Measurements from ENCODE around the gene ZNF260. TPM values are rescaled to one million over a fixed set of nuclear protein-coding genes. Genes with fewer than 3 reads are reported as not detected.
A peak's percentile ranks its signal among the peaks of the same experiment; 100 is the strongest.

ZNF260 gene
- total and polyA plus RNA-seq, 2 of the 4 experiments (the other 2 are of a cell fraction), result 4.0 to 11.3 TPM

DNA sequence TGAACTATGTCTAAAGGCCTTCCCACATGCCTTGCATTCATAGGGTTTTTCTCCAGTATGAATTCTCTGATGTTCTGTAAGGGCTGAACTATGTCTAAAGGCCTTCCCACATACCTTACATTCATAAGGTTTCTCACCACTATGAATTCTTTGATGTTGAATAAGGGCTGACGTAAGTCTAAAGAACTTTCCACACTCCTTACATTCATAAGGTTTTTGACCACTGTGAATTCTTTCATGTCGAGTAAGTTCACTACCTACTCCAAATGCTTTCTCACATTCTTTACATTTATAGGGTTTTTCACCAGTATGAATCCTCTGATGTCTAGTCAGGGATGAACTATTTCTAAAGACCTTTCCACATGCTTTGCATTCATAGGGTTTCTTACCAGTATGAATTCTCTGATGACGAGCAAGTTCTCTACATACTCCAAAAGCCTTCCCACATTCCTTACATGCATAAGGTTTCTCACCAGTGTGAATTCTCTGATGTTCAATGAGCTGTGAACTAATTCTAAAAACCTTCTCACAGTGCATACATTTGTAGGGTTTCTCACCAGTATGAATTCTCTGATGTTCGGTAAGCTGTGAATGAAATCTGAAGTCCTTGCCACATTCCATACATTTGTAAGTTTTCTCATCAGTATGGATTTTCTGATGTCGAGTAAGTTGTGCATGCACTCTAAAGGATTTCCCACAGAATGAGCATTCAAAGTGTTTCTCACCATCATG lies 19.1 kb upstream of the ZNF260 start:
- Histone ChIP-seq H4K8ac (ENCODE audit: low read depth in 2 of 2, low read length in 2 of 2) (no peak overlapping the region), H3K79me1 (ENCODE audit: low read depth in 1 of 2, low read length in 2 of 2) (no peaks in the 10 kb centered on the region), H4K5ac (ENCODE audit: low read depth, low read length) (no peak overlapping the region), H4K91ac (ENCODE audit: insufficient read depth, low read depth, low read length) (no peak overlapping the region), H2BK20ac (ENCODE audit: low read depth, low read length) (no peak overlapping the region), H3K27me3 (ENCODE audit: control insufficient read depth, insufficient read depth, low read length) (no peaks in the 10 kb centered on the region), H3K4ac (ENCODE audit: low read depth, low read length) (no peak overlapping the region), H3K56ac (ENCODE audit: extremely low read depth, insufficient read depth, low read length) (no peak overlapping the region), H3K9me3 (ENCODE audit: control insufficient read depth, insufficient read depth, low read length) (peaks cover 64% of the 10 kb centered on the region), H2BK15ac (ENCODE audit: low read depth, low read length) (no peak overlapping the region), H2BK5ac (ENCODE audit: low read depth, low read length, poor library complexity, severe bottlenecking) (no peak overlapping the region), H3K36me3 (ENCODE audit: control insufficient read depth, insufficient read depth, low read length) (peaks cover 38% of the 10 kb centered on the region), H3K9ac (ENCODE audit: low read depth, low read length) (no peak overlapping the region), H3K4me2 (ENCODE audit: low read depth, low read length) (no peak overlapping the region), H4K20me1 (ENCODE audit: insufficient read depth, low read length) (no peaks in the 10 kb centered on the region), H3K23ac (ENCODE audit: low read depth, low read length) (no peak overlapping the region), H3K9me1 (ENCODE audit: insufficient read depth, low read length) (no peaks in the 10 kb centered on the region), H2AFZ (replicated peaks; ENCODE audit: low read length, poor library complexity) (no peak overlapping the region), H2AK5ac (ENCODE audit: low read depth, low read length) (no peak overlapping the region), H3K4me3 (ENCODE audit: insufficient read depth, low read depth, low read length) (no peak overlapping the region), H3K27ac (ENCODE audit: insufficient read depth, low read length) (no peak overlapping the region), H2BK120ac (ENCODE audit: low read depth, low read length) (no peak overlapping the region), H3K18ac (ENCODE audit: low read depth, low read length) (no peak overlapping the region), H3K14ac (replicated peaks; ENCODE audit: low read depth, low read length) (no peak overlapping the region), H3K4me1 (ENCODE audit: control insufficient read depth, insufficient read depth, low read length) (no peaks in the 10 kb centered on the region), H2AK9ac (replicated peaks; ENCODE audit: low read depth, low read length, poor library complexity) (no peak overlapping the region)
- CTCF ChIA-PET, result no interaction called here
- dilution Hi-C loops (cut with HindIII; ENCODE audit: low sequenced_read_pairs, unreplicated experiment), result no loop called here
- DNase-seq (peak; percentile 3), ATAC-seq (ENCODE audit: low read depth) (no peak)
- in situ Hi-C loops (cut with MboI; ENCODE audit: low sequenced_read_pairs), result no loop called here
- POLR2A ChIA-PET (ENCODE audit: unreplicated experiment), result no interaction called here
- no TSS peak for BruUV-seq (replicated peaks)
- TF ChIP-seq FOS (IDR thresholded peaks at IDR 0.05; ENCODE audit: low read depth, low read length) (no peak), SMC3 (IDR thresholded peaks at IDR 0.05; ENCODE audit: low read depth, low read length) (no peak), MXI1 (IDR thresholded peaks at IDR 0.05; ENCODE audit: borderline replicate concordance, low read depth, low read length) (no peak), RFX5 (IDR thresholded peaks at IDR 0.05; ENCODE audit: low read depth, low read length) (no peak), BHLHE40 (IDR thresholded peaks at IDR 0.05; ENCODE audit: low read depth, low read length) (no peak), RCOR1 (IDR thresholded peaks at IDR 0.05; ENCODE audit: insufficient replicate concordance, low read length) (no peak), RAD21 (IDR thresholded peaks at IDR 0.05; ENCODE audit: low read length) (no peak), NFE2L2 (IDR thresholded peaks at IDR 0.05; ENCODE audit: low read depth, low read length) (no peak), MAZ (IDR thresholded peaks at IDR 0.05; ENCODE audit: borderline replicate concordance, low read depth, low read length) (no peak)
- TF ChIP-seq, protein P1, sequence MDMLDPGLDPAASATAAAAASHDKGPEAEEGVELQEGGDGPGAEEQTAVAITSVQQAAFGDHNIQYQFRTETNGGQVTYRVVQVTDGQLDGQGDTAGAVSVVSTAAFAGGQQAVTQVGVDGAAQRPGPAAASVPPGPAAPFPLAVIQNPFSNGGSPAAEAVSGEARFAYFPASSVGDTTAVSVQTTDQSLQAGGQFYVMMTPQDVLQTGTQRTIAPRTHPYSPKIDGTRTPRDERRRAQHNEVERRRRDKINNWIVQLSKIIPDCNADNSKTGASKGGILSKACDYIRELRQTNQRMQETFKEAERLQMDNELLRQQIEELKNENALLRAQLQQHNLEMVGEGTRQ (IDR thresholded peaks at IDR 0.05; ENCODE audit: low read depth, low read length), result no peak
- intact Hi-C loops (cut with micrococcal nuclease), result no loop called here
- no CpG with 5 or more reads among the region's 5 CpGs for WGBS, 2 experiments (ENCODE audit: extremely low coverage in 2 of 2, insufficient read length in 1 of 2)
